ENCODE data around the gene CENPP.

DNA sequence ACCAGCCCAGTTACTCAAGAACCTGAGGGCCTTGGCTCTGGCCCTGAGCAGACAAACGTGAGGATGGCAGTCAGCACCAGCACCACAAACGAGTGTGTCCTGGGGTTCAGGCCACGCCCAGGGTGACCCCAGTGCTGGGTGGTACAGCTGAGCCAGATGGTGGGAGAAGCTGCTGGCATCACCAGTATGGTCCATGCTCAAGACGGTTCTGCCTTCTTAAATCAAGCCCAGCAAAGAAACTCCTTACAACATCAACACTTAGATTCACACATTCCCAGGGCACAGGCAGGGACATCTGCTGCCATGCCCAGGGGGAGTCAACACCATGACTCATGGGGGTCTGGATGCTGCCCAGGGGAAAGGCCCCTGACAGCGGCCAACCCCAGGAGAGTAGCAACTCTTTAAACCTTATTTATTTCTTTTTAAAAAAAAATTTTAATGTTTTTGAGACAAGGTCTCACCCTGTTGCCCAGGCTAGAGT lies 312.9 kb downstream of the CENPP start:
- no peak for TF ChIP-seq TAF1 (IDR thresholded peaks at IDR 0.05; ENCODE audit: low read depth)
- no peak for TF ChIP-seq EP300 (IDR thresholded peaks at IDR 0.05; ENCODE audit: borderline replicate concordance)
- no peak for TF ChIP-seq EGR1 (IDR thresholded peaks at IDR 0.05)
- TF ChIP-seq, protein P1, sequence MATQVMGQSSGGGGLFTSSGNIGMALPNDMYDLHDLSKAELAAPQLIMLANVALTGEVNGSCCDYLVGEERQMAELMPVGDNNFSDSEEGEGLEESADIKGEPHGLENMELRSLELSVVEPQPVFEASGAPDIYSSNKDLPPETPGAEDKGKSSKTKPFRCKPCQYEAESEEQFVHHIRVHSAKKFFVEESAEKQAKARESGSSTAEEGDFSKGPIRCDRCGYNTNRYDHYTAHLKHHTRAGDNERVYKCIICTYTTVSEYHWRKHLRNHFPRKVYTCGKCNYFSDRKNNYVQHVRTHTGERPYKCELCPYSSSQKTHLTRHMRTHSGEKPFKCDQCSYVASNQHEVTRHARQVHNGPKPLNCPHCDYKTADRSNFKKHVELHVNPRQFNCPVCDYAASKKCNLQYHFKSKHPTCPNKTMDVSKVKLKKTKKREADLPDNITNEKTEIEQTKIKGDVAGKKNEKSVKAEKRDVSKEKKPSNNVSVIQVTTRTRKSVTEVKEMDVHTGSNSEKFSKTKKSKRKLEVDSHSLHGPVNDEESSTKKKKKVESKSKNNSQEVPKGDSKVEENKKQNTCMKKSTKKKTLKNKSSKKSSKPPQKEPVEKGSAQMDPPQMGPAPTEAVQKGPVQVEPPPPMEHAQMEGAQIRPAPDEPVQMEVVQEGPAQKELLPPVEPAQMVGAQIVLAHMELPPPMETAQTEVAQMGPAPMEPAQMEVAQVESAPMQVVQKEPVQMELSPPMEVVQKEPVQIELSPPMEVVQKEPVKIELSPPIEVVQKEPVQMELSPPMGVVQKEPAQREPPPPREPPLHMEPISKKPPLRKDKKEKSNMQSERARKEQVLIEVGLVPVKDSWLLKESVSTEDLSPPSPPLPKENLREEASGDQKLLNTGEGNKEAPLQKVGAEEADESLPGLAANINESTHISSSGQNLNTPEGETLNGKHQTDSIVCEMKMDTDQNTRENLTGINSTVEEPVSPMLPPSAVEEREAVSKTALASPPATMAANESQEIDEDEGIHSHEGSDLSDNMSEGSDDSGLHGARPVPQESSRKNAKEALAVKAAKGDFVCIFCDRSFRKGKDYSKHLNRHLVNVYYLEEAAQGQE (IDR thresholded peaks at IDR 0.05; ENCODE audit: low read depth), result no peak
- TF ChIP-seq, protein P2, sequence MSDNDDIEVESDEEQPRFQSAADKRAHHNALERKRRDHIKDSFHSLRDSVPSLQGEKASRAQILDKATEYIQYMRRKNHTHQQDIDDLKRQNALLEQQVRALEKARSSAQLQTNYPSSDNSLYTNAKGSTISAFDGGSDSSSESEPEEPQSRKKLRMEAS (IDR thresholded peaks at IDR 0.05), result no peak

Measured in Ishikawa (cell line).